ENCODE data around the gene CRYGN. TPM values are rescaled to one million over a fixed set of nuclear protein-coding genes. Genes with fewer than 3 reads are reported as not detected.

Gene CRYGN
- total RNA-seq, 1 experiment from 2014 or later, result 0.07 TPM

DNA sequence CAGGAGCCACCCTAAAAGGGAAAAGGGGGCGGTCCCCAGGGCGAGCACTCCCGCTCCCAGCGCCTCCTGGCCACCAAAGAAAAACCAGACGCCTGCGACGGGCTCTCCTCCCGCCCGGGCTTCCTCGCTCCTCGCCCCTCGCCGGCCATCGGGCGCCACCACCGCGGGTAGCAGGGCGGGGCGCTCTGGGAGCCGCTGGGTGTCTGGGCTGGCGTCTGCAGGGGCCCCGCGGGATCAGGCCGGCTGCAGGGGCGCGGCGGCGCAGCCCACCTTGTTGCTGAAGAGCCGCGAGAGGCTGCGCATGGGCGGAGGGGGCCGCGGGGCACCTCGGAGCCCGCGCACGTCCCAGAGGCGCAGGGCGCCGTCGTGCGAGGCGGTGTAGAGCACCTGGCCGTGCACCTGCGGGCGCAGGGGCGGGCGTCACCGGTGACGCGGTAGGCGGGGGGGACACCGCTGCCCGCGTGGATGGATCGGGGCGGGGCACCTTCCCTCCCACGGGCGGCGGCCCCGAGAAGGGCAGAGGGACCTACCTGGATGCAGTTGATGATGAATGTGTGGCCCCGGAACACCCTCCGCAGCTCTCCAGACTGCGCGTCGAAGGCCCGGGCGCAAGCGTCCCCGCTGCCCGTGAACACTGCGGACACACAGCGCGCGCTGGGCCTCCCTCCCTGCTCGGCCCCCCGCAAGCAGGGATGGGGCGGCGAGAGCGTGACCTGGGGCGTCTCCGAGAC lies 58.4 kb downstream of the CRYGN start:
- DNase-seq (ENCODE audit: extremely low read depth, low read depth), result no peak

DNA sequence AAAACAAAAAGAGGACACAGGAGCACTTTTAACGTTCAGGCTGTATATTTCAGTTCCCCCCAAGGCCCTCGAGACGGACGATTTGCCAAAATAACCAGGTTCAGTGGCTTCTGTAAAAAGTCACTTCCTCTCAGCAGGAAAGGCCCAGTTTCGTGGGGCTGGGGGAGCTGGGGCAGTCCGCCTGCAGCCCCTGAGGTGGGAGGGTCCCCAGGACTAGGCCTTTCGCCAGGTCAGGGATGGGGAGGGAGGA lies 58.9 kb downstream of the CRYGN start:
- no peak for DNase-seq (ENCODE audit: extremely low read depth, low read depth)

DNA sequence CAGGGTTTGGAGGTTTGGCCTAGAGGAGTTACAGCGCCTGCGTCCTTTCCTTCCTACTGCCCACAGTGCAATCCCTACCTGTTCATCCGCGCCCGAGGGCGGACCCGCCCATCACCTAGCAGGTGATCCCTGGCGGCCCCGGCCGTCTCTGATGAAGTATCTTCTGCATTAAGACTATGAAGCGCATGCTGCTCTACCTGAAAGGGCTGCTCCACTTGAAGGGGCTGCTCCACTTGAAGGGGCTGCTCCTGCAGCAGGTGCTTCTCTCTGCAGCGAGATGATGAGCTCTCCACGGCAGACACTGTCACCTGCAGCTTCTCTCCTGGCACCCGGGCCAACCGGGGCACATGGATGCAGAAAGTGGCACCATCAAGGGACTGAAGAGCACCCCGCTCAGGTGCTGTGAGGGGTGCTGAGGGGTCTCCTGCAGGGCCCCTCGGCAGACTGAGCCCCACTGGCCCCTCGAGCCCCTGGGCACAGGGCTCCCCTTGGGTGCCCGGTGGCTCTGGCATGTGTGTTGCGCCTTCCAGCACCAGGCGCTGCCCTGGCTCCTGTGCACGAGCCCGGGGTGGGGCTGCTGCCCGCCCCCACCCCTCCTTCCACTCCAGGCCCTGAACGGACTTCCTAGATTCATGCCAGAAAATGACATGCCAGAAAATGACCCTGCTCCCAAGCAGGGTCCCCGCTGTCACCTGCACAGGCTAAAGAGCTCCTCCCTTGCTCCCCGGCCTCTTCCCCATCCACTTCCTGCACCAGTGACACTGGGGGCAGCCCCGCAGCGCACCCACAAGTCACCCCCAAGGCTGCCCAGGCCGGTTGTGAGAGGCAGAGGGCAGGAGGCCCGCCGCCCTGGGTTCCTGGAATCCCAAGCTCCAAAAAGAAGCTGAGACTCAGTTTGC lies 59.5 kb downstream of the CRYGN start:
- DNase-seq (ENCODE audit: extremely low read depth, low read depth), result no peak

DNA sequence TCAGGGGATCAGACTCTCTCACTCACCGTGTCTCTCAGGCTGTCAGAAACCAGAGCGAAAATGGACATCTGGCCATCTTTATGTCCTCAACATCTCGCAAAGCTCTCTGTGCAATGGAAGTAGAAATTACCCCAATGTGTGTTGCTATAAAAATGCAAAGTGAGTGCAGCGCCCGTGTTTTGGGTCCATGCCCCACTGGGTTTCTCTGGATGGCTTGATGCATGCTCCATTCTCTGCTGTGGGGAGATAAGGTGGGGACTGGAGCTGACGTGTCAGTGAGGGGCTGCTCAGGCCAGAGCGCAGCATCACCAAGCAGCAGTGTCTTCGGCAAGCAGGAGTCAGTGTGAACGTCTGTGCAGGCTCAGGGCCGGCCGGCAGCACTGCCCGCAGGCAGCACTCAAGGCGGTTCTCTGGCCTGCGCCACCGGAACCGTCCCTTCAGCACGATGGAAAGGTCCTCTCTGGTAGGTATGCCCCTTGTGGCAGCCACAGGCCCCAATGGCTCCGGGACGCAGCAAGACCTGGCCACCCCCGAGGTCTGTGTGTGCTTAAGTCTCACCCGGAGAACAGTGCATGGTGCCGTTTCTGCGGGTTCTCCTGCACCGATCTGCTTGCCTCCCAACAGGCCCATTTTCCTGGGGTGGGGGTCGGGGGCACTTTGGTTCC lies 60.3 kb downstream of the CRYGN start:
- no peak for DNase-seq (ENCODE audit: extremely low read depth, low read depth)

DNA sequence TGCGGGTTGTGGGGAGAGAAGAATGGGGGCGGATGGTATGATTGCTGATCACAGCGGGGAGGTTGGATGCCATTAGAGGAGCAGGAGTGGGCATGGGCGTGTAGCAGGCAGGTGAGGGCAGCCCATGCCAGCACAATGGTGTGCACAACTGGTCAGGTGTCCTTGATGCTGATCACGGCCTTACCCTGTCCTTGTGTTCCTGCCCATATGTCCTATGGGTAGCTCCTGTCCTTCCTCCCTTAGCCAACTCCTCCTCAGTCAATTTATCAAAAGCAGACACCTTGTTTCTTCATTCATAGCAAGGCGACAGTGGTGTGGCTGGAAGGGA lies 60.8 kb downstream of the CRYGN start:
- no peak for DNase-seq (ENCODE audit: extremely low read depth, low read depth)

Small RNAs within 50 kb of the gene (small RNA-seq; reads per million reads assigned to genes)
- gene MIR3907 (0 reads per million in 2 experiments), gene RN7SL76P (0 to 0.06 reads per million in 2 experiments)

Other genes with a start within 250 kb of the CRYGN start
- gene H2BK1, start 229.7 kb downstream of the CRYGN start, total RNA-seq (2014; rRNA removed; shearing (Covaris generic)), result not detected in 2 replicates
- gene ABCF2, start 212.9 kb downstream of the CRYGN start, total RNA-seq (2014; rRNA removed; shearing (Covaris generic)), result 70.0 and 73.6 TPM in 2 replicates
- 33.3 and 33.7 TPM in 2 replicates for gene CHPF2, start 207.7 kb downstream of the CRYGN start, total RNA-seq (2014; rRNA removed; shearing (Covaris generic))
- 39.0 and 43.5 TPM in 2 replicates for gene SMARCD3, start 191.4 kb downstream of the CRYGN start, total RNA-seq (2014; rRNA removed; shearing (Covaris generic))
- gene NUB1, start 98.3 kb downstream of the CRYGN start, total RNA-seq (2014; rRNA removed; shearing (Covaris generic)), result 74.6 and 83.1 TPM in 2 replicates
- not detected in 2 replicates for gene WDR86, start 30.1 kb downstream of the CRYGN start, total RNA-seq (2014; rRNA removed; shearing (Covaris generic))
- gene RHEB, start 79.8 kb upstream of the CRYGN start, total RNA-seq (2014; rRNA removed; shearing (Covaris generic)), result 207 and 238 TPM in 2 replicates